ENCODE results near the gene PFKL.

- TF ChIP-seq CTCF (IDR thresholded peaks at IDR 0.05; ENCODE audit: low read length) (no peak), EZH2 (optimal IDR thresholded peaks at IDR 0.05; ENCODE audit: low read depth, low read length) (no peak), EZH2phosphoT487 (IDR thresholded peaks at IDR 0.05; ENCODE audit: low read length) (no peak)
Measured at GRCh38 chr21:44281801-44282200, 18.1 kb upstream of the PFKL start.

All from MM.1S (cell line).